Measurements from ENCODE around the gene CNIH2.

Gene CNIH2

GRCh38 chr11:66328302-66329144 is 50.5 kb downstream of the CNIH2 start:
- H3K4me1 ChIP-seq (ENCODE audit: control insufficient read depth in 1 of 2, insufficient read depth in 1 of 2, low read depth in 1 of 2, low read length in 1 of 2): peaks cover 4 to 5% of the 10 kb centered on the region in 2 experiments
- peaks cover 8% of the 10 kb centered on the region for H3K27me3 ChIP-seq
- no peak overlapping the region for H3K4me3 ChIP-seq (ENCODE audit: low read depth in 1 of 2, low read length in 1 of 2)
- TF ChIP-seq CTCF (IDR thresholded peaks at IDR 0.05): peak; percentile 85
- no peaks in the 10 kb centered on the region for H3K36me3 ChIP-seq
- H3K9me3 ChIP-seq: no peaks in the 10 kb centered on the region
- no peak overlapping the region for H3K27ac ChIP-seq

GRCh38 chr11:66329165-66329673 is 51.2 kb downstream of the CNIH2 start:
- H3K36me3 ChIP-seq: no peaks in the 10 kb centered on the region
- no peak overlapping the region for H3K4me3 ChIP-seq (ENCODE audit: low read depth in 1 of 2, low read length in 1 of 2)
- peaks cover 8% of the 10 kb centered on the region for H3K27me3 ChIP-seq
- TF ChIP-seq CTCF (IDR thresholded peaks at IDR 0.05): no peak
- peaks cover 4 to 5% of the 10 kb centered on the region in 2 experiments for H3K4me1 ChIP-seq (ENCODE audit: control insufficient read depth in 1 of 2, insufficient read depth in 1 of 2, low read depth in 1 of 2, low read length in 1 of 2)
- H3K9me3 ChIP-seq: no peaks in the 10 kb centered on the region
- no peak overlapping the region for H3K27ac ChIP-seq

- no peak for TF ChIP-seq CTCF (IDR thresholded peaks at IDR 0.05)
- Histone ChIP-seq H3K4me1 (ENCODE audit: control insufficient read depth in 1 of 2, insufficient read depth in 1 of 2, low read depth in 1 of 2, low read length in 1 of 2) (peaks cover 17% of the 10 kb centered on the region in 2 experiments), H3K27me3 (peaks cover 19% of the 10 kb centered on the region), H3K36me3 (no peaks in the 10 kb centered on the region), H3K4me3 (ENCODE audit: low read depth in 1 of 2, low read length in 1 of 2) (no peak overlapping the region), H3K27ac (no peak overlapping the region), H3K9me3 (no peaks in the 10 kb centered on the region)
Observed at GRCh38 chr11:66330931-66331330, 53.0 kb downstream of the CNIH2 start.

- Histone ChIP-seq H3K27me3 (peaks cover 27% of the 10 kb centered on the region), H3K27ac (no peak overlapping the region), H3K36me3 (peaks cover 4% of the 10 kb centered on the region), H3K4me1 (ENCODE audit: control insufficient read depth in 1 of 2, insufficient read depth in 1 of 2, low read depth in 1 of 2, low read length in 1 of 2) (peaks cover 25% of the 10 kb centered on the region in 2 experiments), H3K4me3 (ENCODE audit: low read depth in 1 of 2, low read length in 1 of 2) (no peak overlapping the region), H3K9me3 (no peaks in the 10 kb centered on the region)
- no peak for TF ChIP-seq CTCF (IDR thresholded peaks at IDR 0.05)
Observed at GRCh38 chr11:66331542-66332370, 53.8 kb downstream of the CNIH2 start.

- Histone ChIP-seq H3K9me3 (no peaks in the 10 kb centered on the region), H3K4me1 (ENCODE audit: control insufficient read depth in 1 of 2, insufficient read depth in 1 of 2, low read depth in 1 of 2, low read length in 1 of 2) (peaks cover 25 to 28% of the 10 kb centered on the region in 2 experiments), H3K4me3 (ENCODE audit: low read depth in 1 of 2, low read length in 1 of 2) (no peak overlapping the region), H3K27ac (no peak overlapping the region), H3K36me3 (peaks cover 13% of the 10 kb centered on the region), H3K27me3 (peaks cover 28% of the 10 kb centered on the region)
- TF ChIP-seq CTCF (IDR thresholded peaks at IDR 0.05): no peak
Observed at GRCh38 chr11:66332371-66333219, 54.6 kb downstream of the CNIH2 start.
